AG04449 (cell line): ENCODE results near the gene FADS1.

ENCODE experiments used
- CTCF ChIA-PET: fragments of 350-600 bp; formaldehyde crosslinking; extraction: SDS; loops from one replicate; lab custom pipeline; 2021; ENCODE audit warnings: antibody characterized with exemption; lab: Yijun Ruan, JAX
- POLR2A ChIA-PET: fragments of 400-600, 350-600 bp; formaldehyde crosslinking; extraction: SDS; loops from one replicate; lab custom pipeline; 2020; ENCODE audit warnings: antibody characterized with exemption, inconsistent platforms; lab: Yijun Ruan, JAX
- DNase-seq: peaks from one replicate; pipeline ENCODE4 v3.0.0-alpha.2; 2010; ENCODE audit warnings: low read depth, low spot score
- H3K4me3 ChIP-seq: 2 replicates; pipeline ENCODE4 v1.5.1; 2011; ENCODE audit warnings: low read depth, mild to moderate bottlenecking, control low read depth, low read length
- CTCF ChIP-seq: IDR thresholded peaks from one replicate; pipeline ENCODE4 v1.5.1; 2011; ENCODE audit warnings: mild to moderate bottlenecking, moderate library complexity, low read length, control low read depth, inconsistent platforms; ENCODE audit not compliant: insufficient read depth; ENCODE audit errors: missing control alignments

FADS1 gene

DNA sequence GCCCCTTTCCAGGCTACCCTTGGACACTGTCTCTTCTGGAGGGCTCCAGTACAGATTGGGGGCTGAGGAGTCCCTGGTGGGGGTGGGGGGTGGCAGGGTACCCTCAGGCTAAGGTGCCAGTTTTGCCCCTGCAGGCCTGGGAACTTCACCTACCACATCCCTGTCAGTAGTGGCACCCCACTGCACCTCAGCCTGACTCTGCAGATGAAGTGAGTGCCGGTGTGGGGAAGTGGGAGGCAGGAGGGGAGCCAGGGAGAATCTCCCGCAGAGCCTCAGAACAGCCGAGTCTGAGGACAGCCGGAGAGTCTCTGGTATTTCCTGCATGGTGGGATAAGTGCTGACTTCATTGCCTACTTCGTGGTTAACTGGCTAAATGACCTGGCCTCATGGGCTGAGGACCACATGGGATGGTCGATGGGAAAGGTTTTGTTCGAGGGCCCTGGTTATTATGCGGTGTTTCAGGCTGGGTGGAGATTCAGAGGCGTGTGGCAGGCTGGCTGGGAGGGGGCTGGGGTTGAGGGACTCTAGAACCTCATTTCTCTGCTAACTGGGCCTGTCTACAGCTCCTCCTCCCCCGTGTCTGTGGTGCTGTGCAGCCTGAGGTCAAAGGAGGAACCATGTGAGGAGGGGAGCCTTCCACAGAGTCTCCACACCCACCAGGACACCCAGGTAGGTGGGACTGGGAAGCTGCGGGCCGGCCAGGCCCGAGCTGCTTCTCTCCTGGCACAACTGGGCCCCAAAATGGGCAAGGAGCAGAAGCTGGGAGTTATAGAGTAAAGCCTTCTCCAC, 32.9 kb downstream of the FADS1 start:
- no peak overlapping the region for H3K4me3 ChIP-seq
- no peak for DNase-seq
- ChIA-PET CTCF (interaction anchor here (1.1 to 11.5 kb wide), 7 partner anchors 6 to 50 kb away, joined by 3 to 151 read pairs (median 5); partner anchors contain the start of genes FEN1 and TMEM258), POLR2A (no interaction called here)
- no peak for TF ChIP-seq CTCF

DNA sequence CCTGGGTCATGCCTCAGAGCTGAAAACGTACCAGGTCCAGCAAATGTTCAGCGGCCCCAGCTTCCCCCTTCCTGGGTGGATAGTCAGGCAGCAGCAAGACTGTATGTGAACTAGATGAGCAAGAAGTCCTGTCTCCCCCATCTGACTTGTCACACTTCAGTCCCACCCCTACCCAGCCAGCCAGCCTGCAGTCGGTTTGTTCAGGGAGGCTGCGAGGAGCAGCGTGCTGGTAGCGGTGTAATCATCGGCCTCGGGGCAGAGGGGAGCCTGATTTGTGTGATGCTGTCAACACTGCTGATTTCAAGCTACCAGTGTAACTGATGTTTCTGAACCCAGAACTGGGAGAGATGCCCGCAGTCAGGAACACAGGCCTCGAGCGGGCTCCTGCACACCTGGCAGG, 34.0 kb downstream of the FADS1 start:
- no peak overlapping the region for H3K4me3 ChIP-seq
- no peak for DNase-seq
- POLR2A ChIA-PET = no interaction called here
- no peak for TF ChIP-seq CTCF
- CTCF ChIA-PET = interaction anchor here (0.7 to 9.2 kb wide), 10 partner anchors 7 to 64 kb away, joined by 3 to 92 read pairs (median 4); partner anchors contain the start of genes FADS1, FEN1 and TMEM258

GRCh38 chr11:61782299-61782698, 34.5 kb downstream of the FADS1 start:
- ChIA-PET CTCF (interaction anchor here (0.7 to 9.2 kb wide), 9 partner anchors 8 to 63 kb away, joined by 3 to 92 read pairs (median 4); partner anchors contain the start of genes FADS1, FEN1 and TMEM258), POLR2A (interaction anchor here (0.9 kb wide), 1 partner anchor 33 kb away, joined by 3 read pairs; no protein-coding TSS in a partner anchor)
- DNase-seq = no peak
- no peak overlapping the region for H3K4me3 ChIP-seq
- no peak for TF ChIP-seq CTCF

DNA sequence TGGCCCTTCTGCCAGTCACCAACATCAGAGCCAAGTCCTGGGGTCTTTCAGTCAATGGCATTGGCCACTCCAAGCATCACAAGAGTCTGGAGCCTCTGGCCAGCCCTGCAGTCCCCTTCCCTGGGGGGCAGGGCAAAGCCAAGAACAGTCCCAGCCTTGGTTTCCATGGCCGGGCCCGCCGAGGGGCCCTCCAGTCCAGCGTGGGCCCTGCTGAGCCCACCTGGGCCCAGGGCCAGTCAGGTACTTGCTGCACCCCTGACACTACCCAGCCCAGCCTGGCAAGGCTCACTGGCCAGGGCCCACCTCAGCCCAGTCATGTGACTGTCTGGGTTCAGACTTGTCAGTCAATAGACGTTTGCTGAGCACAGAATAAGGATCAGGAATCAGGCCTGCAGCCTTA, 35.2 kb downstream of the FADS1 start:
- no peak for DNase-seq
- no peak overlapping the region for H3K4me3 ChIP-seq
- CTCF ChIA-PET = interaction anchor here (1.1 to 9.2 kb wide), 4 partner anchors 8 to 35 kb away, joined by 3 to 92 read pairs (median 13); partner anchors contain the start of genes FADS1, FEN1 and TMEM258
- no peak for TF ChIP-seq CTCF
- POLR2A ChIA-PET = interaction anchor here (0.9 kb wide), 1 partner anchor 34 kb away, joined by 3 read pairs; no protein-coding TSS in a partner anchor

GRCh38 chr11:61780581-61781162, 36.1 kb downstream of the FADS1 start:
- DNase-seq = no peak
- TF ChIP-seq CTCF = no peak
- ChIA-PET CTCF (interaction anchor here (0.8 to 9.2 kb wide), 6 partner anchors 9 to 328 kb away, joined by 3 to 92 read pairs (median 4); partner anchors contain the start of genes FEN1 and TMEM258), POLR2A (no interaction called here)
- H3K4me3 ChIP-seq = no peak overlapping the region
